ENCODE results near the gene GPR32.

GRCh38 chr19:50795664-50796073 lies 25.4 kb downstream of the GPR32 start:
- TF ChIP-seq, protein P1, sequence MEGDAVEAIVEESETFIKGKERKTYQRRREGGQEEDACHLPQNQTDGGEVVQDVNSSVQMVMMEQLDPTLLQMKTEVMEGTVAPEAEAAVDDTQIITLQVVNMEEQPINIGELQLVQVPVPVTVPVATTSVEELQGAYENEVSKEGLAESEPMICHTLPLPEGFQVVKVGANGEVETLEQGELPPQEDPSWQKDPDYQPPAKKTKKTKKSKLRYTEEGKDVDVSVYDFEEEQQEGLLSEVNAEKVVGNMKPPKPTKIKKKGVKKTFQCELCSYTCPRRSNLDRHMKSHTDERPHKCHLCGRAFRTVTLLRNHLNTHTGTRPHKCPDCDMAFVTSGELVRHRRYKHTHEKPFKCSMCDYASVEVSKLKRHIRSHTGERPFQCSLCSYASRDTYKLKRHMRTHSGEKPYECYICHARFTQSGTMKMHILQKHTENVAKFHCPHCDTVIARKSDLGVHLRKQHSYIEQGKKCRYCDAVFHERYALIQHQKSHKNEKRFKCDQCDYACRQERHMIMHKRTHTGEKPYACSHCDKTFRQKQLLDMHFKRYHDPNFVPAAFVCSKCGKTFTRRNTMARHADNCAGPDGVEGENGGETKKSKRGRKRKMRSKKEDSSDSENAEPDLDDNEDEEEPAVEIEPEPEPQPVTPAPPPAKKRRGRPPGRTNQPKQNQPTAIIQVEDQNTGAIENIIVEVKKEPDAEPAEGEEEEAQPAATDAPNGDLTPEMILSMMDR (IDR thresholded peaks at IDR 0.05; ENCODE audit: low read depth, low read length, poor library complexity, severe bottlenecking), result no peak
- no peak for TF ChIP-seq EZH2phosphoT487 (IDR thresholded peaks at IDR 0.05; ENCODE audit: borderline replicate concordance, low read length)
